ENCODE results near the gene CCDC68.

DNA sequence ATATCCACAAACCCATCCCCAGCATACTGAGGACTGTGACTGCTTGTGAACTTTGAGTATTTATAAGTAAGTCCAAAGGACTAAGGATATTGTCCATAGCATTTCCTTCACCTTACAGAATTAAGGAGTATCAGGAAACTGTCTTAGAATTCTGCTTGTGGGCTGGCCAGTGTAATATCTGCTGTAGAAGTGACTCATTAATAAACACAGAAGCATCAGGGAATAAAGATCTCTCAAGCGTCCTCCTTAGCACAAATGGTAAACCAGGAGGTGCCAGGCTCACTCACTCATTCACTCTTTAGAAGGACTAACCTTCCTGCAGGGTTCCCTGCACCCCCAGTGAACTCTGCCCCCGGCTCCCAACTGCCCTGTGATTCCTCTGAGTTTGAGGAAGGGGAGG is 31.0 kb downstream of the CCDC68 start:
- no peak for TF ChIP-seq POLR2AphosphoS5 (IDR thresholded peaks at IDR 0.05; ENCODE audit: low read depth, low read length)
- TF ChIP-seq FOXP2 (optimal IDR thresholded peaks at IDR 0.05; ENCODE audit: borderline replicate concordance, extremely low read depth, extremely low read length, insufficient read depth) = no peak
- TF ChIP-seq SIN3A (IDR thresholded peaks at IDR 0.05; ENCODE audit: borderline replicate concordance, insufficient read depth, low read length) = no peak

All from PFSK-1 (cell line).